GM19043 (cell line): ENCODE results near the gene LMTK2.
"Not testable (repeated sequence)": the region's sequence is repeated elsewhere in the genome, so short reads cannot be mapped to it uniquely, and the experiment has no call there.

Experiments used
- ATAC-seq: cut with Tn5 transposase; IDR thresholded peaks from one replicate; pipeline ENCODE4 v1.9.1; 2021; ENCODE audit warnings: low read depth; ENCODE audit not compliant: unreplicated experiment

LMTK2 gene

DNA sequence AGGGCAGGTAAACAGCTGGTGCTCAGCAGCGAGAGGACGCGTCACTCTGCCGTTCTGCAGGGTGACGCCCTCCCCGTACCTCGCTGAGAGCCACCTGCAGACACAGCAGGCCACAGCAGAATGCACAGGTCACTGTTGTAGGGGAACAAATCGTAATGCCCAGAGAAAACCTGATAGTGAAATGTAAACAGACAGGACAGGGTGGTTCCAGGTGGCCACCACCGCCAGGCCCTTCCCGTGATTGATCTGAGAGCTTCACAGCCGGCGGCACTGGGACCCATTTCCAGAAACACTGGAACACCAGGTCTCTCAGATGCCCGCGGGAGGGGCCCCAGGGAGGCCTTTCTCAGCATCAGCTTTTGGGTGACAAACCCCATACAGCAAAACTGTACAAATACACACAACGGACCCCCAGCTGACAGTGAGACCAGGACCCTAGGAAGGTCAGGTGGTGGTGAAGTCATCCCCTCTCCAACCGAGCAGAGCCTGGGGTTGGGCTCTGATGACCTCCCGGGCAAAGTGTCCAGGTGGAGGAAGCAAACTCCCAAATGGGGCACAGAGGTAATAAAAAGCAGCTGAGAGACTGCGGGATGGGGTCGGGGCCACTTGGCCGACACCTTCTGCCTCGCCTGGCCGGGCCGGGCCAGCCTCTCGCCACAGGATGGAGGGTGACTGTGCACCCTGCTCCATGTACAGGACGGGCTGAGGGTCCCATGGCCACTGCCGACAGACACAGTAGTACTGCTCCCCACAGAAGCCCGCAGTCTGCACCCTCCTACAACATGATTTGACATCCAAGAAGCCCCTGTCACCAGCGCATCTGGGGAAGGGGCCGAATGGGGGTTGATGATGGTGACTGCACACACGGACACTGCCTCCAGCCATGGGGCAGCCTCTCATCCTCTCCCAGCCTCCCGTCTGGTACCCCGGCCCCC is 109.2 kb downstream of the LMTK2 start:
- ATAC-seq = no peak

DNA sequence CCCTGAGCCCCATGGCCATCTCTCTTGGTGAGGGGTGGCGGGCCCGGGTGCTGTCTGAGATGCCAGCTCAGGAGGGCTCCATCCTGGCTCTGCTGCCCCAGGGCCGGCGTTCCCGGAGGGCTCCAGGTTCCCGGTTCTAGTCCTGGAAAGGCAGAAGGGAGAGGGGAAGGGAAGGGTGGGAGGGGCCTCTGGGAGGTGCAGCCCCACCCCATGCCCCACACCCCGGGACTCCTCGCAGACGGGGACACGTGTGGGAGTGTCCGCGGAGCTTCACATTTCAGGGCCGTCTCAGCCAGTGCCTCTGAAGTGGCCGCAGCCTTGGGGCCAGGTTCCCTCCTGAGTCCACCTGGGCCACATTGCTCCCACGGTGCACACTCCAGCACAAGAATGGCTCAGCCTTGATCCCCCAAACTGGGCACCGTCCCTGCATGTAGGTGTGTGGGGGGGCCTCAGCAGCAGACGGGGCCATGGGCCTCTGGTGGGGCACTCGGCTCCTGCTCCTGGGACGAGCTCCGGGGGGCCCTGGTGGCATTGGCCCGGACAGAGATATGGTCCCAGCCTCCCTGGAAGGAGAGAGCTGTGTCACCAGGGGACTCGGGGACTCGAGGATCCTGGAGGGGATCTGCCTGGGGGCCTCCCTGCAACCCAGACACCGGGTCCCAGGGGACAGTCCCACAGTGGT is 110.4 kb downstream of the LMTK2 start:
- no peak for ATAC-seq

DNA sequence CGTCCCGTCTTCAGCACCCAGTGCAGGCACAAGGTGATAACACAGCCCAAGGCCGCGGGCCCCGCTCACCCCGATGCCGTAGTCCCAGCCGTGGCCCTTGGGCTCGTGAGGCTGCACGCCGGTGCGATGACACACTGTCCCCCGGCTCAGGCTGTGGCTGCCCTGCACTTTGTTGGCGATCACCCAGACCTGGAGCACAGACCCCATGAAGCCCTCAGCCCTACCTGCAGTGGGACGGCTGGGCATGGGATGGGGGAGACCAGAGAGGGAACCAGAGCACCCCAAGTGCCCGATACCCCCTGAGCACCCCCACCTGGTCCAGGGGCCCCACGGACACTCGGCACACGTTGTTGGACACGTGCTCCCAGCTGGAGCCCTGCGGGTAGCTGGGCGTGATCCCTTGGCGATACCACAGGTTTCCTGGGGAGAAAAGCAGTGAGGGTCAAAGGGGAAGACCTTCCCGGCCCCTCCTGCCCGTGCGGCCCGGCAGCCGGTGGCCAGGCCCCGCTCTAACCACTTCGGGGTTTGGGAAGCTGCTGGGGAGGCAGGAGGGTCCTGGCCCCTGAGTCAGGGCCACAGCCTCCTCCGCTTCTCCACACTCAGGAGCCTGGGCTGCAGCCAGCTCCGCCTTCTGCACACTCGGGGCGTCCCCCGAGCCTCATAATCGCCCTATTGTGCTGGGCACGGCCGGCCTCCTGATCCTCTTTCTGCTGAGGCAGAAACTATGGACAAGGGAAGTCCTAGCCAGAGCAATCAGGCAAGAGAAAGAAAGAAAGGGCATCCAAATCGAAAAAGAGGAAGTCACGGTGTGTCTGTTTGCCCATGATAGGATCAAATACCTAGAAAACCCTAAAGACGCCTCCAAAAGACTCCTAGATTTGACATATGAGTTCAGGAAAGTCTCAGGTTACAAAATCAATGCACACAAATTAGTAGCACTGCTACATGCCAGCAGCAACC is 111.2 kb downstream of the LMTK2 start:
- no peak for ATAC-seq

DNA sequence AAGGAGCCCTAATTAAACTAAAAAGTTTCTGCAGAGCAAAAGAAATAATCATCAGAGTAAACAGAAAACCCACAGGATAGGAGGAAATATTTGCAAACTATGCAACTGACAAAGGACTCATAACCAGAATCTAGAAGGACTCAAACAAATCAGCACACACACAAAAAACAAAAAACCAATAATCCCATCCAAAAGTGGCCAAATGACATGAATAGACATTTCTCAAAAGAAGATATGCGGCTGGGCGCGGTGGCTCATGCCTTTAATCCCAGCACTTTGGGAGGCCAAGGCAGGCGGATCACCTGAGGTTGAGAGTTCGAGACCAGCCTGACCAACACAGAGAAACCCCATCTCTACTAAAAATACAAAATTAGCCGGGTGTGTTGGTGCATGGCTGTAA is 112.7 kb downstream of the LMTK2 start:
- ATAC-seq = not testable (repeated sequence)

DNA sequence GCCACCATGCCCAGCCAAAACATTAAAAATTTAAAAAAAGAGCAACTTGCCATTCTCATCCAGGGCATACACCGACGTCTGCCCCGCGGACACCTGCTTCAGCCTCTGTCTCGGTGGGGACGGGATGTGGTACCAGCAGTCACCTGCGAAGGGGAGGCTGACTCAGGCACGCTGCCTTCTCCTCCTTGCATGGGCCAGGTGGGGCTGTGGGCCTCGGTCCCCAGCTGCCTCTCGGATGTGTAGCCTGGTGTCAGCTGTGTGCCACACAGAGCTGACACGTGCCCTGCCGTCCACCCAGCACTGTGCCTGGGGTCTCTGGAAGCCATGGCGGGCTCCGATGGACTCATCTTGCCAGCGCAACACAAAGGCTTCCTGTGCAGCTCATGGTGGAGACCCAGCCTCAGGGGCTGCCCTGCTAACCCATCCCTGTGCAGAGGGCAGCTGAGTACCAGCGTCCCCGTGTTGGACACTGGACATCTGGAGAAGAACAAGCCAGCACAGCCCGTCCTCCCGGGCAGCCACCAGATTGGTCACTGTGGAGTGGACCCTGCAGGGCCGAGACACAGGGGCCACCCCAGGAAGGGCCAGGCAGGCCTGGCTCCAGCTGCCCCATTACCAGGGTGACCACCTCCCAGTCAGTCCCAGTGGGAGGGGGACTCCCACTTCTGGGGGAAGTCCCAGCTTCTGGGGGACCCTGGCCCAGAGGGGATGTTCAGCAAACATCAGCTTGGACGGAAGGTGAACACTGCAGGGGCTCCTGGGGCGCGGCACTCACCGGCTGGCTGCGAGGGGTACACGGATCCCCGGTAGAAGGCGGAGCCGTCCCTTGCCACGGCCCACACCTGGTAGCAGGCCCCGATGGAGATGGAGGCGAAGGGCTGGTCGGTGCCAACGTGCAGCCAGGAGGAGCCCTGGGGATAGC is 115.2 kb downstream of the LMTK2 start:
- no peak for ATAC-seq

DNA sequence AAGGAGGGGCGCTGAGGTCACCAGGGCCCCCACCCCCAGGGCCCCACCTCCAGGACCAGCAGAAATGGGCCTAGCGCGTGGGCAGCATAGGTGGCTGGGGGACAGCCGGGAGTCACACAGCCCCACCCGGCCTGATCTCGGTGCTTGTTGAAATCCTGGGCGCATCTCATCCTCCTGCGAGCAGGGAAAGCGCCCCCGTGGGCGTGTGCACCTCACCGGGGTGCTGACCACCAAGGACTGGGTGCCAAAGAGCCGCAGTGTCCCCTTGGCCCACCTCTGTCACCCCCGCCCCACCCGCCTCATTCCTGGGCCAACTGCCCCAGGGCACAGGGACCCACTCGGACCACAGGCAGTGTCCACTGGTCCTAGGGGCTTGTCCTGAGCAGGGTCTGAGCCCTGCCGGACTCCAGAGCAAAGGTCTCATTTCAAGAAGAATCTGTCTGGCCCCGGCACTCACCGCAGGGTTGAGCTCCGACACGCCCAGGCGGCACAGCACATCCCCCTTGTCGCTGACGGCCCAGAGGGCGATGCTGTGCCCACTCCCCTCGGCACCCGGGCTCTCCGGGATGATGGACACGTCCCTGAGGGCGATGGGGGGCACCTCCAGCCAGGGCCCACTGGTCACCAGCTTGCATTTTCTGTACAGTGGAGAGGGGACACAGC is 116.0 kb downstream of the LMTK2 start:
- ATAC-seq = no peak

DNA sequence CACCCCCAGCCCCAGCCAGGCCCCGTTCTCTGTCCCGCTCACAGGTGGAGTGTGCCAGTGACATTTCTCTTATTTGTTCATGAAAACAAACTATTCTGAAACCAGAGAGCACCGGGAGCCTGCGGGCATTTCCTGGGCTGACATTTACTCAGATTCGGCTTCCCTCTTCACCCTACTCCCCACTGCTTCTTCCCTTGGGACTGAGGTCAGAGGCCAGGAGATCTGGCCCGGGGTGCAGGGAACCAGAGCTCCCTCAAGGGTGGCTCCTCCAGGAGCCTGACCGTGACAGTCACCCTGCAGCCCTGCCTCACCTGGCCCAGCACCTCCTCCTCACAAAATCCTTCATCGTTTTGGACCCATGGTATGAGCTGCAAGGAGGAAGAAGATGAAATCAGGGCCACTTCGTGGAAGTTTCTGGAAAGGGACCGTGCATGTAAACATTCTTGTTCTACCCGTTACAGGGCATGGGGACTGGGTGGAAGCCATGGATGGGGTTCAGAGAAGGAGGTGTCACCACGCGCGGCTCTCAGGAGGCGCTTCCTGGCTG is 116.8 kb downstream of the LMTK2 start:
- no peak for ATAC-seq

DNA sequence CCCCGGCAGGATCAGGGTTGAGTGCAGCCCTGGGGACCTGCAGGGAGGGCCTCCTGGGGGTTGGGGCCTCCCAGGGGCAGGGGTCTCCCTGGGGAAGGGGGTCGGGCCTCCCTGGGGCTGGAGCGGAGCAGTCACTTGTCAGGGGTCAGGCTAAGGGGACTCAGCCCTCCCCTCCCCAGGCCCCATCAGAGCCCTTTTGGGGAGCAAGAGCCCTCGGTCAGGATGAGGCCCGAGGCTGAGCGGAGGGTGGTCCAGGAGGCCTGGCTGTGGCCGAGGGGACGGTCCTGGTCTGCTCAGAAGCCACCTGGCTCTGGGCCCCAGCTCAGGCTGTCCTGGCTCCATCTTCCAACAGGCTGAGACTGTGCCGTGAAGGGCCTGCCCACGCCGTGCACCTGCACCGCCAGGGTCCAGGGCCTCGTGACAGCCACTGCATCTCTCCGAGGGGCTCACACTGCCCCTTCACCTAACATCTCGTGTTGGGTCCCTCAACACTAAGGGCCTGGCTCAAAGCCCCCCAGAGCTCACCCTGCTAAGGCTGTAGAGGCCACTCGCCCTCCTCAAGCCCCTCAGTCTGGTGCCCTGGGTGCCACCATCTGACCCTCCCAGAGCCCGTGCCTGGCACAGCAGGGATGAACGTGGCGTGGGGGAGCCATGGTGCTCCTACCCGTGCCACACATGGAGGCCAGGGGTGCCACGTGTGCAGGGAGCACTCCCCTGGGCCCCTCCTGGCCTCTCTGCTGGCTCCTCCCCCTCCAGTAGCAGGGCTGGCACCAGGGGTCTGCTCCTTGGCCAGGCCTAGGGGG is 117.4 kb downstream of the LMTK2 start:
- ATAC-seq = no peak

DNA sequence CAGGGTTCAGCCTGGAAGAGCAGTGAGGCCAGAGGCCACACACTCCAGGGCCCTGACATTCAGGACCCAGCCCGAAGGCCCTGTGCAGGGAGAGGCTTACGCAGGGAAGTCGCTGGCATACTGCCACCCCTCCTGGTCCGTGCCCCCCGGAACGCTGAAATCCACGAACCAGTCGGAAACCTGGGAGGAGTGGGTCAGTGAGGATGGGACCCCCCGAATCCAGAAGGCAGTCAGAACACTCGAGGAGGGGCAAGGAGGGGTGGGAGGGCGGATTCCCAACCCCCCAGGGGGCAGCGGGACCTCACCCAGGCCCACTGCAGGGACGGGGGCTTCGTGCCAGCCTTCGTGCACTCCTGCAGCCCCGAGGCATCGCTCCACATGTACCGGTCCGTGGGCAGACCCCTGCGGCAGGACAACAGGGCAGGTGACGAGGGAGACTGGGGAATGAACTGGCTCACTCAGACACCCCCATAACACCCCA is 118.1 kb downstream of the LMTK2 start:
- ATAC-seq = no peak

DNA sequence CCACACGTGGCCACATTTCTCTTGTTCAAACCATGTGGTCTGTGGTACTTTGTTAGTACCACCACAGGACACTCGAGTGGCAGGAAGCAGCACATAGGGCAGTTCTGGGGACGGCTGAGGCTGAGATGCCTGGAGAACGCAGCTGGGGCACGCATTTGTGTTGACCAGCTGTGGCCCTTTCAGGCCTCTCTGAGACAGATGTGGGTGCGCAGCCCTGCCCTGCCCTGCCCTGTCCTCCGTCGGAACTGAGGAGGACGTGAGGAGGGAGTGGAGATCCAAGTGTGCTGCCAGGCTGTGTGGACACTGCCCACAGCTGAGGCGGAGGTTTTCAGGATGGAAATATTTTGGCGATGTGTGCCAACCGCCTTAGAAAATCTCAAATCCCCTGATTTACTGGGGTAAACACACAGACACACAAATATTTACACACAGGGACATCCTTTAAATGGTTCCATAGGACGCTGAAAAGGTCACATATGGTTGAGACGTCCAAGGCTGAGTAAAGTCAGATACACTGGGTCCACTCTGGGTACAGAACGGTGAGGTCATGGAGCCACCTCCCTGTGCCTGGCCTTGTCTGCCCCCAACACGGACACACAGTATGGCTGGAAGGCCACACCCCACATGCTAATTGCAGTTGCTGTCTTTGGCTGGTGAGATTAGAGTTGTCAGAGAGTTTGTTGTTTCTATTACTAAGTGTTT is 119.4 kb downstream of the LMTK2 start:
- no peak for ATAC-seq

DNA sequence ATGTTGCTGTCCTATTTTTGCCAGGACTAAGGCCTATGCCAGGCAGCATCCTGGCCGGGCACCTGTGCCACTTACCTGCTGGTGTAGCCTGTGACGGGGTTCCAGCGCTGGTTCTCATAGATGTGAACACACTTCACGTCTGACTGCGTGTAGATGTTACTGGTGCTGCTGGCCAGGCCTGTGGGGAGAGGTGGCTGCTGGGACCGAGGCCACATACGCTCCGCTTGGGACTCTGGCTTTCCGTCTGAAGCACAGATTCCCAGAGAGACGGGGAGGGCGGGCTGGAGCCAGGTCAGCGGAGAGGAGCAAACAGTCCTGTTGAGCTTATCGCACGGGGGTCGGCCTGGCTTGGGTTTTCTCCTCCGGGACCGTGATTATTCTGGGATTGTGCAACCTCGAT is 121.3 kb downstream of the LMTK2 start:
- no peak for ATAC-seq

DNA sequence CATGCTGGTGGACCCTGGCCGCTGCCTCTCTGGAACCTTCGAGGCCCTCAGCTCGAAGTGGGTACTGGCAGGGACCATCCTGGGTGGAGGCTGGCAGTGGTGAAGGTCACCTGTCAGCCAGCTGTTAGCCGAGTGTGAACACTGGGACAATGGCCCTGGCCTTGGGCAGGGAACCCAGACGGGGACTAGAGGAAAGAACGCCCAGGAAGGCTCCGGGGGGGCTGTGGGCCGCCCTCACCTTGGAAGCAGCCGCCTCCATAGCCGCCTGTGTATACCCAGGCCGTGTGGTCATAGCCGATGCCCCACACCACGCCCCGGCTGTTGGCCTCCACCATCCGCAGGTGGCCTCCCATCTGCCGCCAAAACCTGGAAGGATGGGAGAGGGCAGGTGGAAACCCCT is 122.1 kb downstream of the LMTK2 start:
- ATAC-seq = no peak

DNA sequence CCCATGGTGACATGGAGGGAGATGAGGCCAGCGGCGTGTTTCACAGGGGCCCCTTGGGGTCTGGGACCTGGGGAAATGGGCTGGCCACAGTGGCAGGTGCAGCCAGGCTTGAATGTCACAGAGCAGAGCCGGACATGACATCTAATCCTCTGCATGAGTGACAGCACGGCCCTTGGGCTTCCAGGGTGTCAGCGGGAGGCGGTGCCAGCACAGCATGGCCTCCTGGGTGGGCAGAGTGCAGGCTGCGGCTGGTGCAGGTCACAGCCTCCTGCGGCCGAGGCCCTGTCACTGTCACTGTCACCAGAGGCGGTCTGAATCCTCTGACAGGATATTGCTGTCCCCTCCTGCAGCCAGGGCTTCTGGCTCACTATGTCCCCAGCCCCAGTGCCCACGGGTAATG is 122.8 kb downstream of the LMTK2 start:
- no peak for ATAC-seq

DNA sequence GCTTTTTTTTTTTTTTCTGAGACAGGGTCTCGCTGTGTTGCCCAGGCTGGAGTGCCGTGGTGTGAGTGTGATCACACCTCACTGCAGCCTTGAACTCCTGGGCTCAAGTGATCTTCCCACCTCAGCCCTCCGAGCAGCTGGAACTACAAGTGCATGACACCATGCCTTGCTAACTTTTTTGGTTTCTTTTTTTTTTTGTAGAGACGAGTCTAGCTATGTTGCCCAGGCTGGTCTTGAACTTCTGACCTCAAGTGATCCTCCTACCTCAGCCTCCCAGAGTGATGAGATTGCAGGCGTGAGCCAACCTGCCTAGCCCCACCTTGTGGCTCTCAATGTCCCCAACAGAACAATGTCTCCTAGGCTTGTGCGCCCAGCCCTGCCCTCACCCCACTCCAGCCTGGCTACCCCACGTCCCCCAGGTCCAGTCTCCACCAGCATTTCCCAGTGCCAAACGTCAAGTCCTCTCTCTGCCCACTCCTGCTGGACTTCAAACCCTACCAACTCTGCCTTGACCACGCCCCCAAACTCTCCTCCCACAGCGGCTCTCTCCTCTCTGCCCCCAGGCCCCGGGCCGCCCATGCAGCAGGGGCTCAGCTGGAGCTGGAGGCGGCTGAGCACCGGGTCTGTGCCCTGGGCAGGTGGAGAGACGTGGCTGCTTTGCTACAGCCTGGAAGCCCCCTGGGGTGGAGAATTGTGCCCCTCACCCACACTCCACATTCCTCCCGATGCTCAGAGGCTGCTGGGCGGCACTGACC is 123.5 kb downstream of the LMTK2 start:
- no peak for ATAC-seq

DNA sequence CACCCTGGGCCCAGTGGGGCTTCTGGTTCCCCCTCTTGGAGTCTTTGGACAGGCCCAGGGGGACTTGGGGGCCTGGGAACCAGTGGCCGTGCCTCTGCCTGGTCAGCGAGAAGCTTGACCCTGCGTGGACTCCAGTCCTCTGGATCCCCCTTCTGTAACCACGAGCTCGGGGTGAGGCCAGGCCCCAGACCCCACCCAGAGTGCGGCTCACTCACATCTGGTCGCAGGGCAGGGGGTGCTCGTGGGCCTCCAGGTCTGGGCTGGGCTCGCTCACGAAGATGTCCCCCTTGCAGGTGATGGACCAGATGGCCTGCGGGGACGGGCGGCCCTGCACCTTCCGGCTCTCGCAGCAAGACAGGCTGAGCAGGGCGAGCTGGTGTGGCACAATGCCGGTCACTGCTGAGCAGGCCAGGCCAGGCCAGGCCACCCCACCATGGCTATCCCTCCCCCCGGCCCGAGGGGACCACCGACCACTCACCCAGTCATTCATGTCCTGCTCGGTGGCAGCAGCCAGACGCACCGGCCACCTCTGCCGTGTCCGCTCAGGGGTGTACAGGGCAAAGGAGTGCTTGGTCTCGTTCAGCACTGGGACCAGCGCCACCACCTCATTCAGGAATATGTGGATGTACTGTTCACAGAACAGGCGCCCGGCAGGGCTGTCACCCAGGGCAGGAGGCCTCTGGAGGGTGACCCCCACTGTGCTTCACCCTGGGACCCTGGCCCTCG is 124.2 kb downstream of the LMTK2 start:
- ATAC-seq = no peak
